A673 (cell line): Measurements from ENCODE around the gene FKBP2.

Experiments
- EZH2 ChIP-seq: fragments of 200-600 bp; sonication (generic); IDR thresholded peaks from 2 replicates; pipeline ENCODE4 v1.6.1; 2017; ENCODE audit warnings: borderline replicate concordance, low read depth, mild to moderate bottlenecking, mixed read lengths, antibody characterized with exemption, low read length; ENCODE audit not compliant: poor library complexity, severe bottlenecking
- TF ChIP-seq, protein P1 (sequence below): fragments of 300-800, 200-600 bp; sonication (generic); conservative IDR thresholded peaks from 2 replicates; pipeline ENCODE4 v1.5.1; 2017; ENCODE audit warnings: low read depth, mild to moderate bottlenecking, antibody characterized with exemption, low read length, moderate library complexity, mixed read lengths

DNA sequence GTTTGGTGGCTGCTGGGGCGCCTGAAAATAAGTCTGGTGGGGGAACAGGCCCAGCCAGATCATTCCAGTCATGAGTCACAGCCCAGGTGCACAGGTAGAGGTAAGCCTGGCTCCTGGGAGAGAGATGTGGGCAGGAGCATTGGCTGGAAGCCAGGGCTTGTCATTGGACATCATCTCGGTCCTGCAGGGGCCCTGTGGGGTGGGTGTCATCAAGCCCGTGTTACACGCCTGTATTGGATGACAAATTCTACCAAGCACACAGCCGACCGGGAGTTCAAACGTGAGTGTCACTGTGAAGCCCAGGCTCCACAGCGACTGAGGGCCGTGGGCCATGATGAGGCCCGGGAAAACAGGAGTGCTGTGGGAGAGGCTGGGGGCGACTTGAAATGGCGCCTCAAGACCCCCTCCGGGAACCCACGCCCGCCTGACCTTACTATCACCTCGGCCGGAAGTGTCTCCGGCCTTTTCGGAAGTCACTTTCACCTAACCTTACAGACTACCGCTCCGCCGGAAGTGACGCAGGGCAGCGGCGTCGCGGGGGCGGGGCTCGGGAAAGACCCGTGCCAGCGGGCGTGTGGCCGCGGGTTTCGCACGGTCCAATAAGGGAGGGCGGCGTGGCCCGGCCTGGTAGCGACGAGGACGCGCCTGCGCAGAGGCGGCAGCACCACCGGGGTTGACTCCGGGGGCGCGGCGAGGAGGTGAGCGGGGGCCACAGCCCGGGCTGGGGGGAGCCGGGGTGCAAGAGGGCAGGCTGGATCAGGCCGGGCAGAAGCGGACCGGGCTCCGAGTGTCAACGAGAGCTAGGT is at the start of gene FKBP2:
- TF ChIP-seq, protein P1, sequence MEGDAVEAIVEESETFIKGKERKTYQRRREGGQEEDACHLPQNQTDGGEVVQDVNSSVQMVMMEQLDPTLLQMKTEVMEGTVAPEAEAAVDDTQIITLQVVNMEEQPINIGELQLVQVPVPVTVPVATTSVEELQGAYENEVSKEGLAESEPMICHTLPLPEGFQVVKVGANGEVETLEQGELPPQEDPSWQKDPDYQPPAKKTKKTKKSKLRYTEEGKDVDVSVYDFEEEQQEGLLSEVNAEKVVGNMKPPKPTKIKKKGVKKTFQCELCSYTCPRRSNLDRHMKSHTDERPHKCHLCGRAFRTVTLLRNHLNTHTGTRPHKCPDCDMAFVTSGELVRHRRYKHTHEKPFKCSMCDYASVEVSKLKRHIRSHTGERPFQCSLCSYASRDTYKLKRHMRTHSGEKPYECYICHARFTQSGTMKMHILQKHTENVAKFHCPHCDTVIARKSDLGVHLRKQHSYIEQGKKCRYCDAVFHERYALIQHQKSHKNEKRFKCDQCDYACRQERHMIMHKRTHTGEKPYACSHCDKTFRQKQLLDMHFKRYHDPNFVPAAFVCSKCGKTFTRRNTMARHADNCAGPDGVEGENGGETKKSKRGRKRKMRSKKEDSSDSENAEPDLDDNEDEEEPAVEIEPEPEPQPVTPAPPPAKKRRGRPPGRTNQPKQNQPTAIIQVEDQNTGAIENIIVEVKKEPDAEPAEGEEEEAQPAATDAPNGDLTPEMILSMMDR: no peak
- TF ChIP-seq EZH2: no peak
